NCI-H2107 treated with DMSO at 0.1 percent for 48 hours (cell line): ENCODE measurements around the gene CDH9.
"Not testable (repeated sequence)": the region's sequence is repeated elsewhere in the genome, so short reads cannot be mapped to it uniquely, and the experiment has no call there.

Experiments
- DNase-seq: peaks from one replicate; lab custom pipeline; 2025; ENCODE audit not compliant: unreplicated experiment; lab: John Stamatoyannopoulos, UW

Gene CDH9

DNA sequence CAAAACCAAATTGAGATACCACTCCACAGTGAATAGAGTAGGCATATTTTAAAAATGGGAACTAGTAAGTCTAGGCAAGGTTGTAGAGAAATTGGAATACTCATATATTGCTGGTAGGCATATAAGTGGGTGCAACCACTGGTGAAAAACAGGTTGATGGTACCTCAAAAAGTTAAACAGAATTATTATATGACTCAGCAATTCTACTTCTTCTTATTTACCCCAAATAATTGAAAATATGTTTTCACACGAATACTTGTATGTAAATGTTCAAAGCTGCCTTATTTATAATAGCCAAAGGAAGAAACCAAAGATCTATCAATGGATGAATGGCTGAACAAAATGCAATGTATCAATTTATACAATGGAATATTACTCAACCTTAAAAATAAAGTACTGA lies 79.1 kb downstream of the CDH9 start:
- DNase-seq: no peak

DNA sequence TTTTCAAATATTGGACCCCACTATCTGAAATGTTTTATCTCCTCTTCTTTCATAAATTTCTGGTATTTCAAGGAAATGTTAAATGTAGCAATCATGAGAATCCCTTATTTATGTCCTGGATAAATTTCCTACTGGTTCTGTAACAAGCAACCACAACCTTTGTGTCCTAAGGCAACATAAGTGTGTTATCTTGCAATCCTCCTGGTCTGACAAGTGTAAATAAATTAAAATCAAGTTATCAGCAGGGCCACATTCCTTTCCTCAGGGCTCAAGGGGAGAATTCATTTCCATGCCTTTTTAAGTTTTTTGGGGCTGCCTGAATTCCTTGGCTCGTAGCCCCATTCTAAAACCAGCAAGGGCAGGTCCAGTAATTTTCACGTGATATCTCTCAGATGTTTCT lies 83.2 kb downstream of the CDH9 start:
- no peak for DNase-seq

DNA sequence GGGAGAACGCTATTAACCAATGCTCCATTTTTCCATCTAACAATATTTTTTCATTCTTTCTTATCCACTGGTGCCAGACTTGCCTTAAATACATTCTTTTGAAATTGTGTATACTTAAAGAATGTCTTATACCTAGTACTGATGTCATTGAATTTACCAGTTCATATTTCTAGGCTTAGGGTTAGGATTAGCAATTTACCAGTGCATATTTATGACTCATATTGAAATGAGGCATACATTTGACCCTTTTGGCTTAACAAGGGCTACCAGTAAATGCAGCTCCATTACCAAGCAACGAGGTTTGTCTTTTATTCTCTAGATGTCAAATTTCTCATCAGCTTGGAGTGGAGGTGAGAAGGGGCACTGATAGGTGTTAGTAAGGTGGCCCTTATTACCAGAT lies 89.5 kb downstream of the CDH9 start:
- no peak for DNase-seq

DNA sequence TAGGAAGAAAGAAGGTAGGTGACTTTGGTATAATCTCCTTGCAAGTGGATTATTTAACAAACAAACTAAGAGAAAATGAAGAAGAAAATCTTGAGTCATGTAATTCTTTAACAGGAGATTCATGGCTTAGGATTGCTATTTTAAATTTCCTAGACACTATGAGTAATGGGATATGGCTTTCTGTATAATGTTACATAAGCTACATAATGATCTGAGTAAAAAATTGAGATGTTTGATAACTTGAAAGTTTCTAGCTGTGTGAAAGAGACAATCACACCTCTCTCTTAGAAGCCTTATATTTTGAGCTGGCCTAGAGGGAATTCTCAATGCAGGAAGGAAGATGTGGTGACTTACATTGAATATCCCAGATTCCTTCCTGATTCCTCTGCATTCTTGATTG lies 92.5 kb downstream of the CDH9 start:
- no peak for DNase-seq

DNA sequence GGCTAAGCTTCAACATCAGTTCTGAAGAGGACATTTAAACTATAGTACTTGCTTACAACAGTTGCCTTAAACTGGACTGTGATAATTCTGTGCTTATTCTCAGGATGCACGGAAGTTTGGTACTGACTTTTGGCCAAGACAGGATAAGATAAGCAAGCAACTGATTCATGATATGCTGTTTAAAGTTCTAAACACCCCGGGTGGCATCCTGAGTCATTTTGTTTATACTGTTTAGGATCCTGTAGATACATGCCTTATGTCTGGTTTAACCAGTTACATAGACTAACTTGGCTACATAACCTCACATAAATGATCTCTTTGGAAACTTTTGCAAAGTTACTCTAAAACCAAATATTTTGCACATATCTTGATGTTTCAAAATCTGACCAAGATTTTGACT lies 95.9 kb downstream of the CDH9 start:
- DNase-seq: no peak

DNA sequence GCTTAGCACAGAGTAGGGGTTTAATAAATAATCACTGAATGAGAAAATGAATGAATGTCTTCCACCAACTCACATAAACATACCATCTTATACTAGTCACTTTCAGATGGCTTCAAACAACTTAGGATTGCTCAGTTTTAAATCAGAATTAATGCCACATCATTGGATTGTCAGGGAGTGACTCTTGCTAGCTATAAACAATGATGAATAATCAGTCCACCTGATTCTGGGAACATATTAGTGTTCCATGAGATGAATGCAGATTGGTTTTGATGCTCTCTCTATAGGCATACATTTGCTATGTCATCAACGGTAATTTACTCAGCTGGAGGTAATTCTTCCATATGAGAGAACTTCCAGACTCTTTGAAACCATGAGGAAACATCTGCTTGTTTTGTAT lies 97.4 kb downstream of the CDH9 start:
- DNase-seq: no peak

DNA sequence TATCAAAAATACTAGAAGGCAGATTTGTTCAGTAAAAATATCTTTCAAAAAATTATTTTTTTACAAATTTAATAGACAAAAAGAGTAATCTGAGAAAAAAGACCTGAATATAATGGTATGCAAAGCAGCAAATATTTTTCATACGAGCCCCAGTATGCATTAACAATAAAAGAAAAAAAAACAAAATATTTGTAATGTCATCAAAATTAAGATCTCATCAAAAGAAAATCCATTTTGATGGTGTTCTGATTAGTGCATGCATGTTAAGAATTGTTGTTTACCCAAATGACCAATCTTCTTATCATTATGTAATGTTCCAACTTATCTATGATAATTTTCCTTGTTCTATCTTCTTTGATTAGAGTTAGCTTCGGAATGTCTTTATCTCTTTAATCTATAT lies 106.1 kb downstream of the CDH9 start:
- no peak for DNase-seq

DNA sequence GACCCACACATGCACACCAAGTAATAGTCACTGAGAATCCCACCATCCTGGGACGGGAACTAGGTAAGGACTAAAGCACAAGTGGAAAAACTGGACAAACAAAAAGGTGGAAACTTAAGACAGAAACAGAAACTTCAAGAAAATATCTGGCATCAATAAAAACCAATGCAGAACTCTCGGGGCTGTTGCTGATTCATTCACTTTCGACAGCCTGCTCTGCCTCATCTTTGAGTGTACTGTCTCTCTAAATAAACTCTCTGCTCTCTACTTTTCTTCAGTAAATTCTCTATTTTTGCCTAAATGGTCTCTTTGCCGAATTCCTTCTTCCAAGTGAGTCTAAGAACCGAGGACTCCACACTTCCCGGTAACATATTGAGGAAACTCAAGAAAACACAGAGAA lies 116.9 kb downstream of the CDH9 start:
- DNase-seq: no peak

DNA sequence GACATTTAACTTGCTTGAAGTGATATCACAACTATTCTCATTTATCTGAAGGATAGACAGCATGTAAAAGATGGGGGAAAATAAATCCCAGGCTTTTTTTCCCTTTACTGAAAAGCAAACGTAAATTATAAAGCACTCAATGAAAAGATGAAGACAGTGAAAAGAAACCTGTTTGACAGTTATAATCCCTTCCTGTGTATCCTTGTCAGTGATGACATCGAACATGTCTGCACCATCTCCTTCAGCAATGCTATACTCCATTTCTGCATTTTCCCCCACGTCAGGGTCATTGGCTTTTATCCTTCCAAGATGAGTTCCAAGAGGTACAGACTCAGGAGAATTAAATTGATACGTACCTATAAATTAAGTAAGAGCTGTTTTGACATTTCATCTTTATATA lies 134.9 kb downstream of the CDH9 start:
- DNase-seq: no peak

DNA sequence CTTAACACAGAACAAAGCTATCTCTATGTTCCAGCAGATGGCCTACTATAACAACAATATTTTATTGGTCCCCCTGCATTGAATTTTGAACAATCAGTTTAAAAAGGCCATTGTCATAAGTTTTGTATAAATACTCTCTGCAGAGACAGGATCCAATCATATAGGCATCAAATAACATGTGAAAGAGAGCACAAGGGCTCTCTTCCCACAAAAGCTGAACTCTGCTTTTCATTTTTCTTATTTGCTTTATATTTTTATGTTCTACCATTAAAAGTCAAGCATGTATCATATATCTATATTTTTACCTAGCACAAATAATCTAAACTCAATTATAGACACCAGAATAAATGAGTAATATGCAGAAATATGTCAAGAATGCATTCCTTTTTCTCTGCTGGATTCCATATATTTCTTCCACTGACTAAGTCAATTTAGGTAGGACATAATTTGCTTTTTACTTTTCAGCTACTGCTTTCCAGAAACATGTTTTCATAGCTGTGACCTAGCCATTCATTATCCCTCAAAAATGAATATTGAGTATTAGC lies 143.6 kb downstream of the CDH9 start:
- DNase-seq: peak; percentile 18

DNA sequence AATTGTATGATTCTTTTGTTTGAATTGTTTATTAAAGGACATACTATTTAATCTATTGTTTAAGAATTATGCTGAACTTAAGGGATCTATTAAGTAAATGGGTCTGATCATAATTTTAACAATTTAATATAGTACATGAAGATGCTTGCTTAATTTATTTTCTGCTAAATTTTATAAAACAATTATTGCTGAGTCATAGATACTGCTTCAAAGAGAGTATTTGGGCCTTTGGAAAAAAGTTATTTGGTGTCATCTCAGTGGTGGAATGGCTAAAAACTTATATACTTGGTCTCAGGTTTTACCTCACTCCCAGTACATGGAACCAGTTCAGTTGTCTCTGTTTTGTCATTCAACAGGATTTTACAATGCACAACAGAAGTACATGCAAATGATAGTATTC lies 145.3 kb downstream of the CDH9 start:
- no peak for DNase-seq

DNA sequence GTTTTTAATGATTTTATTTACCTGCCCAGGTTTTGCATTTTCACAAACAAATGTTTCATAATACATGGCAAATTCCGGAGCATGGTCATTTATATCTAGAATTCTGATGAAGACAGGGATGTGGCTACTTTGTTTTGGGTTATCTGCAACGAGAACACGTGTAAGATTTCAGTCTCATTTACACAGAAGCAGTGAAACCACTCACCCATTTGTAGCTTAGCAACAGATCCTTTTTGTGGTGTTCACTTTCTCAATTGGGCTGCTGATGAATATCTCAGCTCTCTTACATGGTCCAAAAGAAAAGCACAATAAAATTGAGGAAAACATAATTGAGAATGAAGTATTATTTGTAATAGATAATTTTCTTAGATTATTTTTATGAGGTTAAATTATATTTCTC lies 148.6 kb downstream of the CDH9 start:
- DNase-seq: peak; percentile 85

DNA sequence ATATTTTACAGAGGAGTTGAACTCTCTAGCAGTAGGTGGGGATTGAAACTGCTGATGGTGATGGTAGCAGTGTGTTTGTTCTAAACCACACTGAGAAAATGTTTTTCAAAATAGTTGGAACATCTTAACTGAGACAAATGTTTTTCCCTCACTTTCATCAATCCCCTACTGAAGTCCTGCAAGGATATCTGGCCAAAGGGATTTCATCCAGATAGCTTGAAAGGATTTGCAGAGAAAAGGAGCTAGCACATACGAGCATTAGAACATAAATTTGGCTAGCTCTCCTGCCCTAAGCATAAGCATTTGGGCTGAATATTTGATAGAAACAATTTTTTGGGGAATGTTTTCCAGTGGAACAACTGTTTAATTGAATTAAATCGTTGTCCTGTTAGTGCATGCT lies 153.9 kb downstream of the CDH9 start:
- no peak for DNase-seq

DNA sequence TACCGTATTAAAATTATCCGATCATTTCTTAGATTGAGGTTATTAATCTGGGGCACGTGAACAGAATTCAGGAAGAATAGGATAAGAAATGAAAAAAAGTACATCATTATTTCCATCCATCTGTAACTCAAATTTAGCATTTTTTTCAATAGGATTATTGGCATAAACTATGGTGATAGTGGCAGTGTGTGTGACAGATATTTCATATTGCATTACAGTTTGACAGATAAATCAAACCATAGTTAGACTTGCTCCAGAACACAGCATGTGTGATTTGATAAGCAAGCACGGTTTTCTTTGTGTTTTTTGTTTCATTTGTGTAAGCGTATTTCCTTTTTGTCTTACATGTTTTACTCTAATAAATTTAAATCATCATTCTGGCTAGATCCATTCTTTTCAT lies 155.0 kb downstream of the CDH9 start:
- DNase-seq: no peak

DNA sequence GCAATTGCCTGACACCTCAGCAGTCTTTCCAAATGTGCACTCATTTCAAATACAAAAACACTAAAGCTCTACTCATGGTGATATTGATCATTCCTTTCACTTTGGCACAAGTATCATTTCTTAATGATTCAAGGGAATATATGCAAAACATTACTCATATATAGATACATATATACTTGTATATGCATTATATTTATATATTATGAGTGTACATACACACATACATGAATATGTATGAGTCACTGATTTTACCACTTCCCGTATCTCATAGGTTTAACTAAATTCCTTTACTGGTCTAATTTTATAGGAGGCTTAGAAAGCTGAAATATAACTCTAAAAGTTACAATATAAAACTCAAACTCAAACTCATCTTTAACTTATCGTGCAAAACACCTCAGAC lies 156.5 kb downstream of the CDH9 start:
- no peak for DNase-seq

DNA sequence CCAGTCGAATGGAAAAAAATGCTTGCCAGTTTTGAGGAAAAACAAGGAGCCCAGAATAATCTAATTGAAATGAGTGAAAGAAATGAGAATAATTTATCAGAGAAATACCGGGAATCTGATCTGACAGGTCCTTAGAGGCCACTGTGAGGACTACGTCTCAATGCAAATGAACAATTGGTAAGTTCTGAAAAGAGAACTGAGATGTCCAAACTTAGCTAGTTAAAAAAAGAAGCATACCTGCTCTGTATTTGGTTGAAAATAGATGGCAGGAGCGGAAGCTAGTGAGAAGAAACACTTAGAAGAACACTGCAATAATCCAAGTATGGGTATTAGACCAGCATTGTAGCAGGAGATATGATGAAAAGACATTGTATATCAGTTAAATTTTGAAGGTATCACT lies 161.2 kb downstream of the CDH9 start:
- no peak for DNase-seq

DNA sequence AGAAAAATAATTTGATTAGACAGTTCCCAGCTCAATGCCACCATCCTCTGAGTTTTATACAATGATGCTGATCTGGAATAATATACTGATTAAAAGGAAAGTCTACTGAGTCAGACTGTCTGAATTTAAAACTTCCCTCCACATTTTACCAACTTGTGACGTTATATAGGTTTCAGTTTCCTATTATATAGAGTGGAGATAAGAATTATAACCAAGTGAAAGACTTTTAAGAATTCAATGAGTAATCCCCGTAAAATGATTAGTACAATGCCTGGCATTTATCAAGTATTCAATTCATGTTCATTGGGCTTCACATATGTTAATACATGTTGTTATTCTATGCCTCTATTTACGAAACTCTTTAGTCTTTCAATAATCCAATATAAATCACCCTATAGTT lies 166.0 kb downstream of the CDH9 start:
- no peak for DNase-seq

DNA sequence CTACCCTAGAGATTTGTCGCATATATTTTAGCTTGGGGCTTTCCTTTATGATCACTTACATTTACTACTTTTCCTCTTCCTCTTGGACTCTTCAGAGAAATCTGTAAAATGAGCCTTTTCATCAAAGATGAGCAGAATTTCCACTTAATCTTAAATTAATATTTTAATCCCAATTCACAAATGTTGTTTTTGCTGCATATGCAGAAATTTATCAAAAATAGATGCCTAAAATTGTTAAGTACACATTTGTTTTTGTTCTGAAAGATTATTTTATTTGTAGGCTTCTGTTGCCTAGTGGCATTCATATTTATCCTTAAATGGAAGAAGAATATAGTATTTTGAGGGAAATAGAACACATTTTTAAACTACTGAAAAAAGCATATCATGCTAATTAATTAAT lies 168.6 kb downstream of the CDH9 start:
- DNase-seq: no peak

DNA sequence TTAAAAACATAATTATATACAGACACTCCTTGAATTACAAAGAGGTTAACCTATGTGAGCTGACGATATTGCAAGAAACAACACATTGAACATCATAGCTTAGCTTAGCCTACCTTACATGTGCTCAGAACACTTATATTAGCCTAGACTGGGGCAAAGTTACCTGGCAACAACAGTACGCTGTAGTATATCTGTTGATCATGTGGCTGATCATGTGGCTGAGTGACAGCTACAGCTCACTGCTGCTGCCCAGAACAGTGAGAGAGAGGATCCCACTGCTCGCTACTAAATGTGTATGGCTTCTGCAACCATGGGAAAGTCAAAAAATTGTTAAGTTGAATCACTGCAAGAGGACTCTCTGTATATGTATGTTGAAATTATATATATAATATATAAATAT lies 169.9 kb downstream of the CDH9 start:
- DNase-seq: no peak

DNA sequence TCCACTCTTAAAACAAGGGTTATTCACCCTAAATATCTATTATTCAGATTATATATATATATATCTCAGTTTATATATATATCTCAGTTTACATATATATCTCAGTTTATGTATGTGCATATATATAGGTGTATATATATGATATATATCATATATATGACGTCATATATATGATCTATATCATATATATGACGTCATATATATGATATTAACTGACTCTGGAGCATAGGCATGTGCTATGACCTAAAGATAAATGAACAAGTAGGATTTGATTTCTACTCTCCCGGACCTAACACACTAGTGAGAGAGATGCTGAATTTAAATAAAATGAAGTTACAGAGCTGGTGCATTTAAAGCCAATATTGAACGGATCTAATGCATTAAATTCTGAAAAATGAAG lies 174.3 kb downstream of the CDH9 start:
- no peak for DNase-seq

DNA sequence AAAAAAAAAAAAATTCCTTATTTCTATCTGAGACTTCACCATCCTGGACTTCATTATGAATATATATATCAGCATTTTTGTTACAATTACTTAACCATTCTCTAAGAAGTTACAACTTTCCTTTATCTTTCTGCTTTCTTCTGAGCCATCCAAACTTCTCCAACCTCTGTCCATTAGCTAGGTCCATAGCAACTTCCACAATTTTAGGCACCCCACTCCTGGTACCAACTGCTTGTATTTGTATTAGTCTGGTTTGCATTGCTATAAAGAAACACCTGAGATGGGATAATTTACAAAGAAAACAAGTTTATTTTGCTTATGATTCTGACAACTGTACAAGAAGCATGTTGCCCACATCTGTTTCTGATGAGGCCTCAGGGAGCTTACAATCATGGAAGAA lies 182.1 kb downstream of the CDH9 start:
- DNase-seq: no peak

DNA sequence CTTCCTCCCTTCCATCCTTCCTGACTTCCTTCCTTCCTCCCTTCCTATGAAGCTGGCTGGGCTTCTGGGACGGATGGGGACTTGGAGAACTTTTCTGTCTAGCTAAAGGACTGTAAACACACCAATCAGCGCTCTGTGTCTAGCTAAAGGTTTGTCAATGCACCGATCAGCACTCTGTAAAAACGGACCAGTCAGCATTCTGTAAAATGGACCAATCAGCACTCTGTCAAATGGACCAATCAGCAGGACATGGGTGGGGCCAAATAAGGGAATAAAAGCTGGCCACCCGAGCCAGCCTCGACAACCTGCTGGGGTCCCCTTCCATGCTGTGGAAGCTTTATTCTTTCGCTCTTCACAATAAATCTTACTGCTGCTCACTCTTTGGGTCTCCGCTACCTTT lies 185.9 kb downstream of the CDH9 start:
- DNase-seq: not testable (repeated sequence)

DNA sequence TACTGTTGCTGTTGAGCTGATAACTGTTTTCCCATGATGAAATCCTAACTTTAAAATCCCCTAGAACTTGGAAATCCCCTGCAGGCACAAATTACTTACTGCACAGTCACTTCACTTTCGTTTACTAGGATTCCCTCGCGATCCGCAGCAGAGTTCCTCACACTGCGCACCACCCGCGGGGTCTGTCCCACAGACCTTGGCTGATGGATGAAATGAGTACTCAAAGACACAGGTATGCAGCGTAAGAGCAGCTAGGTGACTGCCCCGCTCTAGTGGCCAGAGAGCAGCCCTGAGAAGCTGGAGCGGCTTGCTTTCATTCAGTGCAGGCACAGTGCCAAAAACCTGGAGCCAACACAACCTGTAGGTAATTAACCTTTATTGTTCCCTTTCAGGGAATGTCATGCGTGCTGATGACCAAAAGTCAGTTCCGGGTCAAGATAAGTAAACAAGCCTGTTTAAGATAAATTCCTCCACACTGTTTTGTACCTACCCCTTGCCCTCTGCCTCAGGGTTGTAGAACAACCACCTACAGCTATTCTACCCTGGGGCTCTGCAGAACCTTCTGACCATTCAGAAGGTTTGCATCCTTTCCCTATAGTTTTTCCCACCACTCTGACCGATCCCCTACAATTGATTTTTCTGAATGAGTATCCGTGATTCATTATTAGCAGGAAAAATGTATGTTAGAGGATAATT lies 191.2 kb downstream of the CDH9 start:
- no peak for DNase-seq
